Measurements from ENCODE around the gene DMP1. TPM values are rescaled to one million over a fixed set of nuclear protein-coding genes. Genes with fewer than 3 reads are reported as not detected.

DMP1 gene
- total and polyA plus RNA-seq, 11 donors = not detected

GRCh38 chr4:87644286-87644685, 5.8 kb upstream of the DMP1 start:
- intact Hi-C loops (cut with DNase I) = no loop called here
- TF ChIP-seq POLR2A (IDR thresholded peaks at IDR 0.05) = no peak
- TF ChIP-seq CTCF (IDR thresholded peaks at IDR 0.05) = no peak
- H3K27me3 ChIP-seq = no peaks in the 10 kb centered on the region
- no peak for DNase-seq
- ATAC-seq = no peak
- H3K4me3 ChIP-seq = no peak overlapping the region
- H3K27ac ChIP-seq = no peak overlapping the region
- H3K4me1 ChIP-seq = no peaks in the 10 kb centered on the region
- no peaks in the 10 kb centered on the region for H3K36me3 ChIP-seq
- 96 to 100% (median 98%) methylated on average over 6 of the region's 6 CpGs for WGBS, 4 donors
- peaks cover 0 to 9% (median 0%) of the 10 kb centered on the region in 12 donors for H3K9me3 ChIP-seq

- no peak overlapping the region for H3K4me3 ChIP-seq
- no peaks in the 10 kb centered on the region for H3K36me3 ChIP-seq
- no peaks in the 10 kb centered on the region for H3K27me3 ChIP-seq
- no peaks in the 10 kb centered on the region for H3K9me3 ChIP-seq
- ATAC-seq (no peak), DNase-seq (no peak)
- intact Hi-C loops (cut with DNase I) = loop anchor here in 2 of 10 donors (10.0 kb wide), 2 partner anchors 96 to 106 kb away; no protein-coding TSS in a partner anchor
- no peak for TF ChIP-seq CTCF (IDR thresholded peaks at IDR 0.05)
- no peak for TF ChIP-seq POLR2A (IDR thresholded peaks at IDR 0.05)
- H3K27ac ChIP-seq = no peak overlapping the region
- 83 to 89% (median 85%) methylated on average over 2 of the region's 2 CpGs for WGBS, 4 donors
- H3K4me1 ChIP-seq = no peaks in the 10 kb centered on the region
Observed at GRCh38 chr4:87650938-87651337, 858 bp downstream of the DMP1 start.

- Histone ChIP-seq H3K4me1 (no peaks in the 10 kb centered on the region), H3K4me3 (no peak overlapping the region), H3K27me3 (no peaks in the 10 kb centered on the region), H3K9me3 (no peaks in the 10 kb centered on the region), H3K36me3 (no peaks in the 10 kb centered on the region), H3K27ac (no peak overlapping the region)
- intact Hi-C loops (cut with DNase I) = loop anchor here in 2 of 10 donors (10.0 kb wide), 2 partner anchors 97 to 107 kb away; no protein-coding TSS in a partner anchor
- no peak for DNase-seq
- ATAC-seq = no peak
- TF ChIP-seq CTCF (IDR thresholded peaks at IDR 0.05) (no peak), POLR2A (IDR thresholded peaks at IDR 0.05) (no peak)
- 89 to 90% (median 89%) methylated on average over 3 of the region's 3 CpGs for WGBS, 4 donors
Observed at GRCh38 chr4:87651941-87652340, 1.9 kb downstream of the DMP1 start.

GRCh38 chr4:87654487-87655044, 4.5 kb downstream of the DMP1 start:
- H3K9me3 ChIP-seq = no peaks in the 10 kb centered on the region
- no peaks in the 10 kb centered on the region for H3K36me3 ChIP-seq
- ATAC-seq (no peak), DNase-seq (no peak)
- no peak overlapping the region for H3K4me3 ChIP-seq
- H3K4me1 ChIP-seq = peaks cover 0 to 5% (median 0%) of the 10 kb centered on the region in 12 donors
- no peaks in the 10 kb centered on the region for H3K27me3 ChIP-seq
- H3K27ac ChIP-seq = no peak overlapping the region
- intact Hi-C loops (cut with DNase I) = loop anchor here in 2 of 10 donors (10.0 kb wide), 2 partner anchors 100 to 110 kb away; no protein-coding TSS in a partner anchor
- TF ChIP-seq CTCF (IDR thresholded peaks at IDR 0.05) = no peak
- TF ChIP-seq POLR2A (IDR thresholded peaks at IDR 0.05) = no peak
- WGBS, 4 donors = 74 to 78% (median 74%) methylated on average over 1 of the region's 1 CpG

All from heart left ventricle (tissue), 16 donors.